Measurements from ENCODE around the gene PNLIPRP2. TPM values are rescaled to one million over a fixed set of nuclear protein-coding genes. Genes with fewer than 3 reads are reported as not detected.
A peak's percentile ranks its signal among the peaks of the same experiment; 100 is the strongest.

Gene PNLIPRP2
- total RNA-seq, 1 donor from 2014 or later = 1.6 TPM

- ATAC-seq (no peak), DNase-seq (ENCODE audit: low spot score) (no peak)
- intact Hi-C loops (cut with DNase I) = no loop called here
Observed at GRCh38 chr10:116636976-116637375, 16.2 kb downstream of the PNLIPRP2 start.

- intact Hi-C loops (cut with DNase I) = no loop called here
- DNase-seq (ENCODE audit: low spot score) = no peak
- ATAC-seq = no peak
Observed at GRCh38 chr10:116637830-116638229, 17.1 kb downstream of the PNLIPRP2 start.

GRCh38 chr10:116646502-116646901 lies 25.7 kb downstream of the PNLIPRP2 start:
- intact Hi-C loops (cut with DNase I) = no loop called here
- DNase-seq (ENCODE audit: low spot score) (no peak), ATAC-seq (no peak)

- intact Hi-C loops (cut with DNase I) = no loop called here
- no peak for DNase-seq (ENCODE audit: low spot score)
- ATAC-seq = no peak
Observed at GRCh38 chr10:116648903-116649302, 28.1 kb downstream of the PNLIPRP2 start.

GRCh38 chr10:116653885-116654284 lies 33.1 kb downstream of the PNLIPRP2 start:
- ATAC-seq (no peak), DNase-seq (ENCODE audit: low spot score) (no peak)
- intact Hi-C loops (cut with DNase I) = no loop called here

GRCh38 chr10:116654816-116655215 lies 34.1 kb downstream of the PNLIPRP2 start:
- intact Hi-C loops (cut with DNase I) = no loop called here
- ATAC-seq = no peak
- no peak for DNase-seq (ENCODE audit: low spot score)

- intact Hi-C loops (cut with DNase I) = no loop called here
- no peak for ATAC-seq
- DNase-seq (ENCODE audit: low spot score) = no peak
Observed at GRCh38 chr10:116655568-116655967, 34.8 kb downstream of the PNLIPRP2 start.

GRCh38 chr10:116656044-116656443 lies 35.3 kb downstream of the PNLIPRP2 start:
- DNase-seq (ENCODE audit: low spot score) = no peak
- ATAC-seq = no peak
- intact Hi-C loops (cut with DNase I) = no loop called here

GRCh38 chr10:116657863-116658551 lies 37.3 kb downstream of the PNLIPRP2 start:
- intact Hi-C loops (cut with DNase I) = no loop called here
- DNase-seq (ENCODE audit: low spot score) = no peak
- no peak for ATAC-seq

GRCh38 chr10:116659049-116659670 lies 38.4 kb downstream of the PNLIPRP2 start:
- intact Hi-C loops (cut with DNase I) = no loop called here
- ATAC-seq = no peak

GRCh38 chr10:116660860-116661259 lies 40.1 kb downstream of the PNLIPRP2 start:
- intact Hi-C loops (cut with DNase I) = no loop called here
- DNase-seq (ENCODE audit: low spot score) (no peak), ATAC-seq (no peak)

More at GRCh38 chr10:116659049-116659670, 38.4 kb downstream of the PNLIPRP2 start:
- no peak for DNase-seq (ENCODE audit: low spot score)

GRCh38 chr10:116663342-116663741 lies 42.6 kb downstream of the PNLIPRP2 start:
- ATAC-seq (no peak), DNase-seq (ENCODE audit: low spot score) (no peak)
- intact Hi-C loops (cut with DNase I) = no loop called here

GRCh38 chr10:116664631-116665030 lies 43.9 kb downstream of the PNLIPRP2 start:
- DNase-seq (ENCODE audit: low spot score) = no peak

GRCh38 chr10:116665541-116666125 lies 44.9 kb downstream of the PNLIPRP2 start:
- ATAC-seq = peak; percentile 84
- peak; percentile 75 for DNase-seq (ENCODE audit: low spot score)
- intact Hi-C loops (cut with DNase I) = no loop called here

More at GRCh38 chr10:116664631-116665030, 43.9 kb downstream of the PNLIPRP2 start:
- intact Hi-C loops (cut with DNase I) = no loop called here
- no peak for ATAC-seq

- no peak for ATAC-seq
- DNase-seq (ENCODE audit: low spot score) = no peak
- intact Hi-C loops (cut with DNase I) = no loop called here
Observed at GRCh38 chr10:116667484-116667883, 46.7 kb downstream of the PNLIPRP2 start.

- DNase-seq (ENCODE audit: low spot score) = no peak
- ATAC-seq = no peak
- intact Hi-C loops (cut with DNase I) = no loop called here
Observed at GRCh38 chr10:116668018-116668417, 47.3 kb downstream of the PNLIPRP2 start.

GRCh38 chr10:116668446-116668845 lies 47.7 kb downstream of the PNLIPRP2 start:
- DNase-seq (ENCODE audit: low spot score) = no peak
- intact Hi-C loops (cut with DNase I) = no loop called here
- ATAC-seq = no peak

- intact Hi-C loops (cut with DNase I) = no loop called here
- DNase-seq (ENCODE audit: low spot score) (no peak), ATAC-seq (no peak)
Observed at GRCh38 chr10:116669080-116669479, 48.3 kb downstream of the PNLIPRP2 start.

- intact Hi-C loops (cut with DNase I) = no loop called here
- DNase-seq (ENCODE audit: low spot score) (no peak), ATAC-seq (peak; percentile 9)
Observed at GRCh38 chr10:116669832-116670644, 49.3 kb downstream of the PNLIPRP2 start.

- intact Hi-C loops (cut with DNase I) = no loop called here
- DNase-seq (ENCODE audit: low spot score) (no peak), ATAC-seq (no peak)
Observed at GRCh38 chr10:116670706-116671105, 50.0 kb downstream of the PNLIPRP2 start.
